Endothelial cell of umbilical vein (primary cell): ENCODE data around the gene LRRC4B. TPM values are rescaled to one million over a fixed set of nuclear protein-coding genes. Genes with fewer than 3 reads are reported as not detected.

Source experiments
- BruUV-seq: library from RNA; stranded (reverse); fragments of 400-500 nt; replicated peaks from 2 replicates; lab custom pipeline; 2021; lab: Mats Ljungman, UMichigan
- CTCF ChIA-PET: fragments of 300-600, 350-600 bp; sonication (Branson Sonifier 250); formaldehyde crosslinking; loops from one replicate; lab custom pipeline; 2021; ENCODE audit warnings: antibody characterized with exemption, inconsistent platforms; lab: Charles Lee
- POLR2A ChIA-PET: fragments of 300-600, 350-600 bp; sonication (Branson Sonifier 250); formaldehyde crosslinking; loops from one replicate; lab custom pipeline; 2021; ENCODE audit warnings: antibody characterized with exemption, inconsistent platforms; lab: Charles Lee
- DNase-seq: peaks from one replicate; pipeline ENCODE4 v3.0.0-alpha.2; 2011; ENCODE audit warnings: low read depth, low spot score
- FAIRE-seq: peaks from 2 replicates; lab custom pipeline; 2011; peaks lifted over from hg19 to GRCh38; lab: Jason Lieb, UNC
- H2AFZ ChIP-seq: 2 replicates; pipeline ENCODE4 v1.6.0; 2012; ENCODE audit warnings: low read depth, low read length, control low read depth, inconsistent platforms
- H3K27ac ChIP-seq: 2 replicates; pipeline ENCODE4 v1.5.1; 2011; ENCODE audit warnings: low read depth, mild to moderate bottlenecking, control low read depth, low read length, moderate library complexity; ENCODE audit not compliant: insufficient read depth
- H3K27me3 ChIP-seq, 2 experiments: 2 replicates each; pipeline versions ENCODE4 v1.6.0 to v1.6.1; 2011; ENCODE audit warnings: low read length in 2 of 2, mixed read lengths in 1 of 2; ENCODE audit not compliant: control insufficient read depth in 2 of 2, insufficient read depth in 2 of 2
- H3K36me3 ChIP-seq, 2 experiments: 2 replicates in 1 of 2; 3 replicates in 1 of 2; pipeline ENCODE4 v1.5.1; 2011; ENCODE audit warnings: low read length in 2 of 2, mild to moderate bottlenecking in 1 of 2, moderate library complexity in 1 of 2; ENCODE audit not compliant: control insufficient read depth in 2 of 2, insufficient read depth in 2 of 2; ENCODE audit errors: extremely low read depth in 1 of 2
- H3K4me1 ChIP-seq: 3 replicates; pipeline ENCODE4 v1.5.1; 2011; ENCODE audit warnings: mild to moderate bottlenecking, low read length; ENCODE audit not compliant: control insufficient read depth, insufficient read depth; ENCODE audit errors: extremely low read depth
- H3K4me2 ChIP-seq: 2 replicates; pipeline ENCODE4 v1.6.1; 2011; ENCODE audit warnings: low read length, control low read depth, mixed read lengths; ENCODE audit not compliant: insufficient read depth
- H3K4me3 ChIP-seq, 3 experiments: fragments of 200-600 bp in 1 of 3; sonication (generic), shearing (Covaris generic) in 1 of 3; replicated peaks in 1 of 3; 2 replicates each; pipeline ENCODE4 v1.5.1; 2011 to 2016; ENCODE audit warnings: control low read depth in 3 of 3, low read length in 3 of 3, mild to moderate bottlenecking in 2 of 3, inconsistent platforms in 1 of 3, low read depth in 1 of 3, moderate library complexity in 1 of 3; ENCODE audit not compliant: insufficient read depth in 1 of 3
- H3K79me2 ChIP-seq: 2 replicates; pipeline ENCODE4 v1.6.0; 2012; ENCODE audit warnings: low read length, inconsistent platforms; ENCODE audit not compliant: control insufficient read depth, insufficient read depth
- H3K9ac ChIP-seq: replicated peaks from 2 replicates; pipeline ENCODE3; 2011; ENCODE audit warnings: low read length, control low read depth; ENCODE audit not compliant: insufficient read depth; ENCODE audit errors: extremely low read depth
- H3K9me1 ChIP-seq: replicated peaks from 3 replicates; pipeline ENCODE4 v1.6.0; 2011; ENCODE audit warnings: mild to moderate bottlenecking, low read length; ENCODE audit not compliant: control insufficient read depth, insufficient read depth; ENCODE audit errors: extremely low read depth
- H3K9me3 ChIP-seq: replicated peaks from 2 replicates; pipeline ENCODE4 v1.5.1; 2012; ENCODE audit warnings: low read length, inconsistent platforms; ENCODE audit not compliant: control insufficient read depth, insufficient read depth
- H4K20me1 ChIP-seq: replicated peaks from 2 replicates; pipeline ENCODE3; 2011; ENCODE audit warnings: mild to moderate bottlenecking, low read length; ENCODE audit not compliant: control insufficient read depth, insufficient read depth; ENCODE audit errors: extremely low read depth
- CTCF ChIP-seq, 2 donors: IDR thresholded peaks; 1 replicate in 1 of 2; 2 replicates in 1 of 2; pipeline ENCODE4 v1.5.1; 2011; ENCODE audit warnings: low read length in 2 of 2, mild to moderate bottlenecking in 2 of 2, moderate library complexity in 2 of 2, control low read depth in 1 of 2, inconsistent platforms in 1 of 2, low read depth in 1 of 2; ENCODE audit not compliant: insufficient read depth in 1 of 2; ENCODE audit errors: extremely low read depth in 1 of 2
- GATA2 ChIP-seq: IDR thresholded peaks from 2 replicates; pipeline ENCODE4 v1.7.0; 2011; ENCODE audit warnings: low read depth, mild to moderate bottlenecking, moderate library complexity, mixed read lengths, low read length; ENCODE audit not compliant: insufficient read length, insufficient read depth
- MYC ChIP-seq: IDR thresholded peaks from one replicate; pipeline ENCODE4 v1.6.1; 2011; ENCODE audit warnings: mild to moderate bottlenecking, low read depth, low read length
- POLR2A ChIP-seq: IDR thresholded peaks from 2 replicates; pipeline ENCODE4 v1.6.1; 2012; ENCODE audit warnings: low read depth, mild to moderate bottlenecking, control low read depth, low read length
- POLR2AphosphoS5 ChIP-seq: IDR thresholded peaks from 2 replicates; pipeline ENCODE4 v1.6.1; 2012; ENCODE audit warnings: low read depth, mild to moderate bottlenecking, control low read depth, low read length, moderate library complexity; ENCODE audit not compliant: insufficient read depth
- dilution Hi-C: fragments of 300-500 bp; cut with MboI; formaldehyde crosslinking; loops from one replicate; pipeline ENCODE4 v1.15.0; 2019; ENCODE audit warnings: low sequenced_read_pairs; ENCODE audit not compliant: extremely low pct_ligation_motif_present
- intact Hi-C: fragments of 100-400 bp; cut with micrococcal nuclease; formaldehyde crosslinking; loops from one replicate; pipeline ENCODE4 v1.10.0; 2022
- polyA plus RNA-seq, 4 experiments: library from polyadenylated mRNA; depleted of rRNA in 3 of 4; stranded (reverse) in 3 of 4; unstranded in 1 of 4; fragments of >200 nt; gene quantifications; 2 replicates each; pipeline versions ENCODE4 v1.2.1 to v1.2.3, GENCODE V29; 2011 to 2012; ENCODE audit warnings: missing spikeins in 1 of 4
- total RNA-seq: library from RNA; stranded (reverse); gene quantifications from 2 replicates; pipeline ENCODE4 v1.2.3, GENCODE V29; 2021

LRRC4B gene
- total and polyA plus RNA-seq, 2 donors (not counting 3 experiments of a cell fraction or from before 2014, with no cell fraction given): 0.08 TPM; not detected in 1

GRCh38 chr19:50607874-50608785 lies 39.9 kb upstream of the LRRC4B start:
- Histone ChIP-seq H3K4me2 (no peak overlapping the region), H3K9me1 (no peaks in the 10 kb centered on the region), H3K27ac (no peak overlapping the region), H3K9ac (no peak overlapping the region), H4K20me1 (no peaks in the 10 kb centered on the region), H3K79me2 (no peaks in the 10 kb centered on the region), H3K9me3 (no peaks in the 10 kb centered on the region), H2AFZ (no peak overlapping the region), H3K4me3 (no peak overlapping the region), H3K27me3 (no peaks in the 10 kb centered on the region), H3K36me3 (no peaks in the 10 kb centered on the region), H3K4me1 (no peaks in the 10 kb centered on the region)
- TF ChIP-seq GATA2 (no peak), POLR2A (no peak), MYC (no peak), POLR2AphosphoS5 (no peak), CTCF (IDR thresholded peaks at IDR 0.05; ENCODE audit: extremely low read depth in 1 of 2, insufficient read depth in 1 of 2, low read depth in 1 of 2, low read length in 2 of 2) (peak; percentile 75 to 83)
- FAIRE-seq (peak; percentile 84), DNase-seq (peak; percentile 77)
- no TSS peak for BruUV-seq
- intact Hi-C loops (loop anchor here (2.0 to 5.0 kb wide), 3 partner anchors 51 to 175 kb away; partner anchors contain the start of gene CLEC11A), dilution Hi-C loops (no loop called here)
- POLR2A ChIA-PET: interaction anchor here (0.5 kb wide), 1 partner anchor 14 kb away, joined by 4 read pairs; no protein-coding TSS in a partner anchor
- CTCF ChIA-PET: interaction anchor here (0.6 to 1.7 kb wide), 16 partner anchors 9 to 314 kb away, joined by 3 to 15 read pairs (median 4); no protein-coding TSS in a partner anchor
